Measurements from ENCODE around the gene CCDC86. TPM values are rescaled to one million over a fixed set of nuclear protein-coding genes. Genes with fewer than 3 reads are reported as not detected.

The CCDC86 gene
- total RNA-seq, 1 donor from 2014 or later = 2.9 TPM

DNA sequence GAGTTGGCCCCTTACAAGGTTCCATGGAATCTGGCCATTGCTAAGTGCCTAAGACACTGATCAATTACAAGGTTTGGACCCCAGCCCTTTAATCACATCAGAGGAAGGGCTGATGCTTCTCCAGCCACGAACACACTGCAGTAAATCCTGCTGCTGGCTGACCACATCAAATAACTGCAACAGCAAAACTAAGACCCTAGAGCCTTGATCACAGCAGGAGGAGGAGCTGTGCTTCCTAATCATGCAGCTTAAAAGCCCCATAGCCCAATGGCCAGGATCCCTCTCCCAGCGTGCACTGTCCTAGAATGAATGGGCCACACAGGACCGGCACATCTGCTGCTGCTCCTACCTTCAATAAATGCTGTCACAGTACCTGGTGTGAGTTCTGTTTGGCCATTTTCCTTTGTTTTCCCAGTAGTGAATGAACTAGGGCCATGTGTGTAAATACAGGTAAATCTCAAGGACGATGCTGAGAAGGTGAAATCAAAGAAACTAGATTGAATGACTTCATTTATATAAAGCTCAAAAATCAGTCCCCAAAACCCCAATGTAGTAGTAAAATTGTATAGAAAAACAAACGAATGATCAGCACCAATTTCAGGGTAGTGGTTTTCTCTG lies 38.2 kb downstream of the CCDC86 start:
- FAIRE-seq (no peak), DNase-seq (ENCODE audit: low spot score in 2 of 2) (no peak)

DNA sequence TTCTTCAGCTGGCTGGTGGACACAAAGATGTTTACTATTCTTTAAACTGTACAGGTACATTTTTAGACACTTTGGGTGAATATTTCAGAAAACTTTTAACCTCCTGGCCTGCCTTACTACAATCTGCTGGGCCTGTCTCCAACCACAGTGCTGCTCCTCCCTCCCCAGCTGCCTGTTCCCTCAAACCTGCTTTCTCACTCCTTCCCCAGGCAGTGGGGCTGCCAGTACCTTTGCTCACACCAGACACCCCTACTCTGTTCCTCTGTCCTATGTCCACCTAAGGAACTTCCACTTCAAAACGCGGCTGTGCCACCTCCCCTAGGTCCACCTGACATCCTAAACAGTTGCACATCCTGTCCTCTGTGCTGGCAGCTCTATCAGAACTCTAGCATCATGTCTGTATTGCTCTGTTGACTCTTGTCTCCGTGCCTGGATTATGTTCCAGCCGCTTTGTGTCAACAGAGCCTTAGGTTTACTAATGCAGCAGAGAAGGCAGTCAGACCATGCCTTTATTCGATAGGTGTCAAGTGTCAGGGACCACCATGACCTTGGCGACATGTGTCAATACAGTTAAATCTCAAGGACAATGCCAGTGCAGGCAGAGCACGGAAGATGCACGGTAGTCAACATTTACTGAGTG lies 38.9 kb downstream of the CCDC86 start:
- no peak for FAIRE-seq
- DNase-seq (ENCODE audit: low spot score in 2 of 2) = no peak

DNA sequence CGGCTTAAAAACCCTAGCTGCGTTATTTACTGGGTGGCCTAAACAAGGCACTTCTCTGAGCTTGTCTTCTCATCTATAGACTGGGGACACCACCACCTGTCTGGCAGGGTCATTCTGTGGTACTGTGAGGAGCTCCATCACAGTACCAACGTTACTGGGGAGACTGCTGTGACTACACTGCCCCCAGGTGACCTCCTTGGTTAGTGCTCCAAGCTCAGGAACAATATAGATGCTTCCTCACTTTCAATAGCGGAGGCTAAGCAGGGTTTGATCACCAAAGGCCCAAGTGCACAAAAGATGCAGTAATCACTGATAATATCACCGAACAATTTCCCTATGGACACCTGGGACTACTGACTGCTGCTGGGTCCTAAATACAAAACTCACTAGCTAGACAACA lies 45.6 kb downstream of the CCDC86 start:
- no peak for FAIRE-seq
- DNase-seq (ENCODE audit: low spot score in 2 of 2) = peak in 1 of 2 donors; percentile 44

DNA sequence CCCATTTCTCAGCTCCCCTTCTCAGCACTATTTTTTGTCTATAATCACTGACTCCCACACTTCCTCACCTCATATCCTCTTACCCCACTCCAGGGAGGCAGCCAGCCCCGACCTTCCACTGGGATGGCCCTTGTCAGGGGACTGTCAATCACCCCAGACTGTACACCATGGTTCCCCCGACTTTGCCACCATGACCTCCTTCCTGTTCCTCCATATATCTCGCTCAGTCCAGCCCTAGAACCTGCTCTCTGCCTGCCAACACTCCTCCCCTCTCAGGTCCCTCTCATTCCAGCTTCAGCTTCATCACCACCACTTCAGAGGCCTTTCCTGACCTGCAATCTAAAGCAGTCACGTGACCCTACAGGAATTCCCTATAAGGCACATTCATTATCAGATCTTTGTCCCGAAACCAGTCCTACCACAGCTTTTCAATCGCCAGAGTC lies 48.0 kb downstream of the CCDC86 start:
- DNase-seq (ENCODE audit: low spot score in 2 of 2) (no peak), FAIRE-seq (no peak)

GRCh38 chr11:60890696-60891095 lies 48.8 kb downstream of the CCDC86 start:
- no peak for DNase-seq (ENCODE audit: low spot score in 2 of 2)
- FAIRE-seq = no peak

DNA sequence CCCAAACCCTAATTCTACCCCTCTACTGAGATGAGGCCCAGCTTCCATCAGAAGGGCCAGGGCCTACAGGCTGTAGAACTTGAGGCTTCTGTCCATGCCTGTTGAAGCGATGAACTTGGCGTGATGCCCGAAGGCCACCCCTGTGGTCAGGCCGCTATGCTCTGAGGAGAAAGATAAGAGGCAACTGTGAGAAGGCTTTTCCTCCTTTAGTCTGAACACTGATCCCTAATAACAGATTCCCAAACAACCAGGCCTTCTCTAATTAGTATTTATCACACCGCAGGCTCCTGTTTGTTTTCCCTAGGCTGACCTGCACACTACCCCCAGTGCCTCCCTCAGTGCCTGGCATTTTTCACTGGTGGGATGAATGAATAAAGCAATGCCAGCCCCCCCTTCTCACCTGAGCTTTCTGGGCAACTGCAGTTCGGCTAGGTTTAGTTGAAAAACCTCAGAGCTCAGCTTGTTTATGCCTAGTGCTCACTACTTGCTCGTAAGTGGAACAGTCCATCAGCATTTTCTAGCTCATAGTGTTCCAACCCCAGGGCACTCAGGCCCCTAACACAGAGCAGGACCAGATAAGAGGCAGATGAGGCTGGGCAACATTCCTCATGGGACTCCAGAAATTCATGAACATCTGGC lies 49.3 kb downstream of the CCDC86 start:
- FAIRE-seq (no peak), DNase-seq (ENCODE audit: low spot score in 2 of 2) (no peak)

DNA sequence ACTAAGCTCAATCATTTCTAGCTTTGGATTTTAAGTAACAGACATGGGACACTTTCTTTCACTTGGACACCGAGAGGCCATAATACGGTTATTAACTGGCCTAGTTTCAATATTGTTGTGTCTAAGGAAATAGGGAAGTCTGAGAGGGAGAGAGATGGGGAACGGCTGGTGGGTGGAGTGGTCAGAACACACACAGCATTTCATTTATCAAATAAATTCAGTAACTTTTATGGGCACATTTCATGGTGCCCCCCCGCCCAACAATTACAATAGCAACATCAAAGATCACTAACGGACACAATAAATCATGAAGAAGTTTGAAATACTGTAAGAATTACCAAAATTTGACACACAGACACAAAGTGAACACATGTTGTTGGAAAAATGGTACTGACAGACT lies 53.8 kb downstream of the CCDC86 start:
- FAIRE-seq (no peak), DNase-seq (ENCODE audit: low spot score in 2 of 2) (no peak)

- DNase-seq (ENCODE audit: low spot score in 2 of 2) (no peak), FAIRE-seq (no peak)
Measured at GRCh38 chr11:60897496-60897895, 55.6 kb downstream of the CCDC86 start.

DNA sequence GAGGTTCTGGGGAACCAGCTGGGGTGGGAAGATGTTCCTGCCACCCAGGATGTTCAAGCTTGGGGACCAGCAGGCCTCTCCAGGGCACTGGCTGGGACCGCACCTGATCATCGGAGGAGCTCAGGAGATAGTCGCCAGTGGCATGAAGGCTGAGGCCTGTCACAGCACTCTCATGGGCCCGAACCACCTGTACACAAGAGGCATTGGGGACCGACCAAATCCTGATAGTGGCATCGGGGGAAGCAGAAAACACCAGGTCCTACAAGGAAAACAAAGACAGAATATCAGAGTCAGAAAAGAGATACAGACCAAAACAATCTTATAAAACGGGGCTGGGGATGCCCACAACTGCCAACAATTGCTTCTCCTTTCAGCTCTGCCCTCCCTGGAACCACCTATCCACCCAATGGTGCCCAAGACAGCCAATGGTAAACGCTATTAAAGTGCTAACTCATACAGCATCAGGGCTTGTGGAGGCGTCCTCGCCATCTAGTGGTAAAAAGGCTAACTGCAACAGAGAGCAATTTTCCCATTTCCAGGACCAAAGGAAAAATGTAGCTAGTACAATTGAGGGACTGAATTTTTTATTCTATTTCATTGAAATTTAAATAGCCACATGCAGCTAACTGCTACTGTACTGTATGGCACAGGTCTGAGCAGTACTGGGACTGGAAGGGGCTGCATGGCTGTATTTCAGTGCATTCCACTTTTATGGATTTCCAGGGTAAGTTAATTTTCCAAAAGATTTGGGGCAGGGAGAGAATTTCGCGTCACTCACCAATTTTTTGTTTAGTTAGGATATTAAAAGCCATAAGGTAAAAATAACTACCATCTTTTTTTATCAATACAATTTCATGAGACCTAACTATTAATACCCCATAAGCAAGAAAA lies 57.4 kb downstream of the CCDC86 start:
- no peak for FAIRE-seq
- peak in 1 of 2 donors; percentile 57 for DNase-seq (ENCODE audit: low spot score in 2 of 2)

- FAIRE-seq (no peak), DNase-seq (ENCODE audit: low spot score in 2 of 2) (no peak)
Measured at GRCh38 chr11:60899977-60900376, 58.1 kb downstream of the CCDC86 start.

Other genes starting within 250 kb of the CCDC86 start
- gene MS4A8, start 142.5 kb upstream of the CCDC86 start, total RNA-seq = 0.41 TPM
- not detected for gene MS4A18, start 117.4 kb upstream of the CCDC86 start, total RNA-seq
- not detected for gene MS4A15, start 85.2 kb upstream of the CCDC86 start, total RNA-seq
- gene MS4A10, start 56.8 kb upstream of the CCDC86 start, total RNA-seq = not detected
- gene PTGDR2, start 13.8 kb downstream of the CCDC86 start, total RNA-seq = 1.6 TPM
- gene ZP1, start 25.4 kb downstream of the CCDC86 start, total RNA-seq = not detected
- gene PRPF19, start 64.5 kb downstream of the CCDC86 start, total RNA-seq = 37.5 TPM
- 9.4 TPM for gene TMEM109, start 72.0 kb downstream of the CCDC86 start, total RNA-seq
- gene TMEM132A, start 82.3 kb downstream of the CCDC86 start, total RNA-seq = 131 TPM
- 3.3 TPM for gene SLC15A3, start 110.1 kb downstream of the CCDC86 start, total RNA-seq
- gene CD6, start 129.6 kb downstream of the CCDC86 start, total RNA-seq = 0.82 TPM

Measured in frontal cortex (tissue), 4 donors.